Measurements from ENCODE around the gene CNDP1. TPM values are rescaled to one million over a fixed set of nuclear protein-coding genes. Genes with fewer than 3 reads are reported as not detected.
"Not testable (repeated sequence)": the region's sequence is repeated elsewhere in the genome, so short reads cannot be mapped to it uniquely, and the experiment has no call there.

Gene CNDP1
- total RNA-seq, 4 donors from 2014 or later, result 0.24 to 1.0 (median 0.90) TPM; not detected in 1

GRCh38 chr18:74500372-74500771 is 33.9 kb upstream of the CNDP1 start:
- Histone ChIP-seq H3K27me3 (no peaks in the 10 kb centered on the region), H3K9me3 (no peaks in the 10 kb centered on the region), H3K4me3 (no peak overlapping the region), H3K36me3 (no peaks in the 10 kb centered on the region), H3K27ac (no peak overlapping the region), H3K4me1 (no peaks in the 10 kb centered on the region)
- no peak for DNase-seq
- TF ChIP-seq CTCF (IDR thresholded peaks at IDR 0.05), result no peak
- no peak for TF ChIP-seq POLR2A (IDR thresholded peaks at IDR 0.05)
- intact Hi-C loops (cut with DNase I; ENCODE audit: low total_unique reads), result no loop called here

GRCh38 chr18:74500774-74501173 is 33.5 kb upstream of the CNDP1 start:
- H3K9me3 ChIP-seq; H3K27ac ChIP-seq; H3K4me3 ChIP-seq; H3K4me1 ChIP-seq; DNase-seq; intact Hi-C loops (cut with DNase I; ENCODE audit: low total_unique reads); H3K27me3 ChIP-seq; H3K36me3 ChIP-seq: not testable (repeated sequence)

- no peaks in the 10 kb centered on the region for H3K27me3 ChIP-seq
- no peaks in the 10 kb centered on the region for H3K4me1 ChIP-seq
- no peak for DNase-seq
- TF ChIP-seq POLR2A (IDR thresholded peaks at IDR 0.05) (no peak), CTCF (IDR thresholded peaks at IDR 0.05) (no peak)
- no peak overlapping the region for H3K27ac ChIP-seq
- no peaks in the 10 kb centered on the region for H3K9me3 ChIP-seq
- intact Hi-C loops (cut with DNase I; ENCODE audit: low total_unique reads), result no loop called here
- no peak overlapping the region for H3K4me3 ChIP-seq
- no peaks in the 10 kb centered on the region for H3K36me3 ChIP-seq
Measured at GRCh38 chr18:74501386-74501785, 32.9 kb upstream of the CNDP1 start.

GRCh38 chr18:74503137-74503536 is 31.2 kb upstream of the CNDP1 start:
- Histone ChIP-seq H3K4me3 (no peak overlapping the region), H3K27ac (no peak overlapping the region), H3K4me1 (no peaks in the 10 kb centered on the region), H3K9me3 (no peaks in the 10 kb centered on the region), H3K27me3 (no peaks in the 10 kb centered on the region), H3K36me3 (no peaks in the 10 kb centered on the region)
- no peak for DNase-seq
- intact Hi-C loops (cut with DNase I; ENCODE audit: low total_unique reads), result no loop called here
- TF ChIP-seq CTCF (IDR thresholded peaks at IDR 0.05) (no peak), POLR2A (IDR thresholded peaks at IDR 0.05) (no peak)

GRCh38 chr18:74505776-74506175 is 28.5 kb upstream of the CNDP1 start:
- Histone ChIP-seq H3K27ac (no peak overlapping the region), H3K4me3 (no peak overlapping the region), H3K36me3 (no peaks in the 10 kb centered on the region), H3K4me1 (no peaks in the 10 kb centered on the region), H3K9me3 (no peaks in the 10 kb centered on the region), H3K27me3 (no peaks in the 10 kb centered on the region)
- DNase-seq, result no peak
- TF ChIP-seq POLR2A (IDR thresholded peaks at IDR 0.05) (no peak), CTCF (IDR thresholded peaks at IDR 0.05) (no peak)
- intact Hi-C loops (cut with DNase I; ENCODE audit: low total_unique reads), result no loop called here

GRCh38 chr18:74506448-74507084 is 27.7 kb upstream of the CNDP1 start:
- H3K9me3 ChIP-seq, result no peaks in the 10 kb centered on the region
- no peaks in the 10 kb centered on the region for H3K27me3 ChIP-seq
- TF ChIP-seq POLR2A (IDR thresholded peaks at IDR 0.05), result no peak
- no peak for TF ChIP-seq CTCF (IDR thresholded peaks at IDR 0.05)
- H3K36me3 ChIP-seq, result no peaks in the 10 kb centered on the region
- intact Hi-C loops (cut with DNase I; ENCODE audit: low total_unique reads), result no loop called here
- no peak overlapping the region for H3K4me3 ChIP-seq
- no peaks in the 10 kb centered on the region for H3K4me1 ChIP-seq
- no peak overlapping the region for H3K27ac ChIP-seq
- DNase-seq, result peak in 1 of 2 donors; percentile 48
